GM06990 (cell line): Measurements from ENCODE around the gene SLC12A1.
"Not testable (repeated sequence)": the region's sequence is repeated elsewhere in the genome, so short reads cannot be mapped to it uniquely, and the experiment has no call there.

Experiments
- DNase-seq: peaks from one replicate; pipeline ENCODE4 v3.0.0-alpha.2; 2011; ENCODE audit not compliant: insufficient read length; ENCODE audit errors: extremely low read depth
- H3K27me3 ChIP-seq: replicated peaks from 2 replicates; pipeline ENCODE4 v1.6.0; 2011; ENCODE audit warnings: low read length; ENCODE audit not compliant: control insufficient read depth, insufficient read depth
- H3K36me3 ChIP-seq: 2 replicates; pipeline ENCODE4 v1.5.1; 2011; ENCODE audit warnings: low read length; ENCODE audit not compliant: control insufficient read depth, insufficient read depth
- H3K4me3 ChIP-seq: replicated peaks from 2 replicates; pipeline ENCODE4 v1.5.1; 2011; ENCODE audit warnings: low read depth, mild to moderate bottlenecking, control low read depth, low read length
- CTCF ChIP-seq: IDR thresholded peaks from 2 replicates; pipeline ENCODE4 v1.5.1; 2011; ENCODE audit warnings: low read length, control low read depth, mild to moderate bottlenecking, inconsistent platforms; ENCODE audit not compliant: insufficient read depth, poor library complexity, severe bottlenecking

Gene SLC12A1

GRCh38 chr15:48323294-48323693 lies 117.2 kb downstream of the SLC12A1 start:
- no peak for TF ChIP-seq CTCF
- Histone ChIP-seq H3K27me3 (no peaks in the 10 kb centered on the region), H3K4me3 (no peak overlapping the region), H3K36me3 (no peaks in the 10 kb centered on the region)
- no peak for DNase-seq

GRCh38 chr15:48324949-48325348 lies 118.8 kb downstream of the SLC12A1 start:
- TF ChIP-seq CTCF: no peak
- Histone ChIP-seq H3K36me3 (no peaks in the 10 kb centered on the region), H3K27me3 (no peaks in the 10 kb centered on the region), H3K4me3 (no peak overlapping the region)
- no peak for DNase-seq

- Histone ChIP-seq H3K27me3 (no peaks in the 10 kb centered on the region), H3K36me3 (no peaks in the 10 kb centered on the region), H3K4me3 (no peak overlapping the region)
- no peak for TF ChIP-seq CTCF
- DNase-seq: no peak
Measured at GRCh38 chr15:48325400-48325799, 119.3 kb downstream of the SLC12A1 start.

DNA sequence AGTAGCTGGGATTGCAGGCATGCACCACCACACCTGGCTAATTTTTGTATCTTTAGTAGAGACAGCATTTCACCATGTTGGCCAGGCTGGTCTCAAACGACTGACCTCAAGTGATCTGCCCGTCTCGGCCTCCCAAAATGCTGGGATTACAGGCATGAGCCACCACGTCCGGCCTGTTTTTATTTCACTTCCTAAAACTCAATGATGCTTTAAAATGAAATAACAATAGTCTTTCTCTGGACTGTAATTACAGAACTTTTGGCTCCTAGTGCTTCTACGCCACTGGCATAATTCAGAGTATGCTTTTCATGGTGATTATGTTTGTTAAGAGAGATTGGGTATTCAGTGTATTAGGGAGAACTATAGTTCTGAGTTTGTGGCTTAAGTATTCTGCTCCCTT lies 120.1 kb downstream of the SLC12A1 start:
- H3K27me3 ChIP-seq, DNase-seq, H3K4me3 ChIP-seq, H3K36me3 ChIP-seq: not testable (repeated sequence)

- TF ChIP-seq CTCF: no peak
- Histone ChIP-seq H3K4me3 (peak overlapping the region; percentile 76), H3K27me3 (no peaks in the 10 kb centered on the region), H3K36me3 (peaks cover 7% of the 10 kb centered on the region)
- no peak for DNase-seq
Measured at GRCh38 chr15:48330105-48330785, 124.1 kb downstream of the SLC12A1 start.

- Histone ChIP-seq H3K4me3 (peak within 1 kb of the TSS; percentile 76), H3K36me3 (peaks cover 8% of the 10 kb centered on the region), H3K27me3 (no peaks in the 10 kb centered on the region)
- no peak for TF ChIP-seq CTCF
- peak; percentile 90 for DNase-seq
Measured at GRCh38 chr15:48330855-48331795, 125.0 kb downstream of the SLC12A1 start, which contains the start of gene DUT. DUT (plus strand) TSS chr15:48331429; CDS start chr15:48331516, 87 bp downstream.
